Fibroblast of lung (primary cell): ENCODE measurements around the gene YPEL3.

Experiments used
- EZH2 ChIP-seq: IDR thresholded peaks from 2 replicates; pipeline ENCODE4 v1.5.1; 2012; ENCODE audit warnings: low read length, control low read depth, mild to moderate bottlenecking; ENCODE audit errors: missing control alignments
- TF ChIP-seq, protein P1 (sequence below), 2 donors: IDR thresholded peaks in 1 of 2; conservative IDR thresholded peaks in 1 of 2; 1 replicate in 1 of 2; 2 replicates in 1 of 2; pipeline ENCODE4 v1.5.1; 2011 to 2012; ENCODE audit warnings: low read length in 2 of 2, control low read depth in 1 of 2, inconsistent platforms in 1 of 2, low read depth in 1 of 2, mild to moderate bottlenecking in 1 of 2

- TF ChIP-seq, protein P1, sequence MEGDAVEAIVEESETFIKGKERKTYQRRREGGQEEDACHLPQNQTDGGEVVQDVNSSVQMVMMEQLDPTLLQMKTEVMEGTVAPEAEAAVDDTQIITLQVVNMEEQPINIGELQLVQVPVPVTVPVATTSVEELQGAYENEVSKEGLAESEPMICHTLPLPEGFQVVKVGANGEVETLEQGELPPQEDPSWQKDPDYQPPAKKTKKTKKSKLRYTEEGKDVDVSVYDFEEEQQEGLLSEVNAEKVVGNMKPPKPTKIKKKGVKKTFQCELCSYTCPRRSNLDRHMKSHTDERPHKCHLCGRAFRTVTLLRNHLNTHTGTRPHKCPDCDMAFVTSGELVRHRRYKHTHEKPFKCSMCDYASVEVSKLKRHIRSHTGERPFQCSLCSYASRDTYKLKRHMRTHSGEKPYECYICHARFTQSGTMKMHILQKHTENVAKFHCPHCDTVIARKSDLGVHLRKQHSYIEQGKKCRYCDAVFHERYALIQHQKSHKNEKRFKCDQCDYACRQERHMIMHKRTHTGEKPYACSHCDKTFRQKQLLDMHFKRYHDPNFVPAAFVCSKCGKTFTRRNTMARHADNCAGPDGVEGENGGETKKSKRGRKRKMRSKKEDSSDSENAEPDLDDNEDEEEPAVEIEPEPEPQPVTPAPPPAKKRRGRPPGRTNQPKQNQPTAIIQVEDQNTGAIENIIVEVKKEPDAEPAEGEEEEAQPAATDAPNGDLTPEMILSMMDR (conservative IDR thresholded peaks at IDR 0.05 in 1 of 2, IDR thresholded peaks at IDR 0.05 in 1 of 2; ENCODE audit: low read depth in 1 of 2, low read length in 2 of 2): no peak
- no peak for TF ChIP-seq EZH2
Measured at GRCh38 chr16:30113711-30114333, 17.8 kb upstream of the YPEL3 start.
